HG02840 (cell line): ENCODE data around the gene HRH3.

ENCODE experiments used
- ATAC-seq: cut with Tn5 transposase; IDR thresholded peaks from one replicate; pipeline ENCODE4 v1.9.1; 2021; ENCODE audit warnings: mild to moderate bottlenecking, moderate library complexity, moderate number of reproducible peaks; ENCODE audit not compliant: unreplicated experiment, low FRiP score

HRH3 gene

GRCh38 chr20:62231292-62231691 is 11.2 kb upstream of the HRH3 start:
- ATAC-seq, result no peak

GRCh38 chr20:62230696-62231095 is 10.6 kb upstream of the HRH3 start:
- no peak for ATAC-seq

GRCh38 chr20:62230276-62230675 is 10.2 kb upstream of the HRH3 start:
- ATAC-seq, result no peak

GRCh38 chr20:62229667-62230066 is 9.6 kb upstream of the HRH3 start:
- no peak for ATAC-seq

- ATAC-seq, result no peak
Measured at GRCh38 chr20:62228982-62229545, 9.0 kb upstream of the HRH3 start.

- ATAC-seq, result no peak
Measured at GRCh38 chr20:62227977-62228958, 8.2 kb upstream of the HRH3 start.

GRCh38 chr20:62227591-62227976 is 7.5 kb upstream of the HRH3 start:
- no peak for ATAC-seq

GRCh38 chr20:62226707-62227590 is 6.9 kb upstream of the HRH3 start:
- no peak for ATAC-seq

GRCh38 chr20:62225820-62226635 is 6.0 kb upstream of the HRH3 start:
- ATAC-seq, result no peak

- ATAC-seq, result no peak
Measured at GRCh38 chr20:62225026-62225425, 4.9 kb upstream of the HRH3 start.

GRCh38 chr20:62224113-62224855 is 4.2 kb upstream of the HRH3 start:
- no peak for ATAC-seq

GRCh38 chr20:62223571-62223970 is 3.5 kb upstream of the HRH3 start:
- no peak for ATAC-seq

GRCh38 chr20:62222972-62223371 is 2.9 kb upstream of the HRH3 start:
- ATAC-seq, result no peak

GRCh38 chr20:62222266-62222850 is 2.3 kb upstream of the HRH3 start:
- no peak for ATAC-seq

- no peak for ATAC-seq
Measured at GRCh38 chr20:62220666-62221568, 839 bp upstream of the HRH3 start.

GRCh38 chr20:62219101-62219991 is 732 bp downstream of the HRH3 start:
- ATAC-seq, result no peak
